Measurements from ENCODE around the gene POLR2H. TPM values are rescaled to one million over a fixed set of nuclear protein-coding genes. Genes with fewer than 3 reads are reported as not detected.

POLR2H gene
- total RNA-seq, 1 experiment from 2014 or later, result 156 TPM

- no peak for TF ChIP-seq POLR2AphosphoS5 (IDR thresholded peaks at IDR 0.05; ENCODE audit: low read depth, low read length)
- no peak for TF ChIP-seq CTCF (IDR thresholded peaks at IDR 0.05)
- no peak for TF ChIP-seq TCF7L2 (IDR thresholded peaks at IDR 0.05; ENCODE audit: low read depth, low read length)
- TF ChIP-seq REST (IDR thresholded peaks at IDR 0.05; ENCODE audit: insufficient read depth in 1 of 2, low read depth in 2 of 2, low read length in 1 of 2), result no peak
- TF ChIP-seq SIN3A (IDR thresholded peaks at IDR 0.05; ENCODE audit: borderline replicate concordance, insufficient read depth, low read depth, low read length), result no peak
- Histone ChIP-seq H3K9me3 (ENCODE audit: control insufficient read depth, insufficient read depth, low read depth, low read length) (no peaks in the 10 kb centered on the region), H3K4me1 (ENCODE audit: control insufficient read depth, insufficient read depth, low read length) (no peaks in the 10 kb centered on the region), H3K36me3 (ENCODE audit: control insufficient read depth, insufficient read depth, low read length) (no peaks in the 10 kb centered on the region), H3K4me3 (ENCODE audit: low read depth in 2 of 2, low read length in 2 of 2) (no peak overlapping the region), H3K27ac (ENCODE audit: low read length) (no peak overlapping the region), H3K27me3 (ENCODE audit: control insufficient read depth, insufficient read depth, low read length) (peaks cover 8% of the 10 kb centered on the region; the same call in 1 of the 2 replicates)
- CTCF ChIA-PET, result interaction anchor here (0.8 kb wide), 1 partner anchor 10 kb away, joined by 3 read pairs; no protein-coding TSS in a partner anchor
- no peak for ATAC-seq
- POLR2A ChIA-PET, result no interaction called here
- DNase-seq (ENCODE audit: low read depth, low spot score), result no peak
- intact Hi-C loops (cut with micrococcal nuclease; ENCODE audit: unreplicated experiment) (no loop called here), in situ Hi-C loops (cut with HindIII; ENCODE audit: low pct_unique_long_range_greater_than_20kb, low sequenced_read_pairs) (no loop called here)
- no TSS peak for BruUV-seq (replicated peaks)
These were observed 20.0 kb downstream of the POLR2H start for GRCh38 chr3:184381261-184382224.

- CTCF ChIA-PET, result no interaction called here
These were observed 21.0 kb downstream of the POLR2H start for GRCh38 chr3:184382326-184383032.

More at GRCh38 chr3:184382326-184383032, 21.0 kb downstream of the POLR2H start:
- ATAC-seq (no peak; the same call in 1 of the 2 replicates), DNase-seq (ENCODE audit: low read depth, low spot score) (no peak)
- POLR2A ChIA-PET, result no interaction called here
- no TSS peak for BruUV-seq (replicated peaks)
- in situ Hi-C loops (cut with HindIII; ENCODE audit: low pct_unique_long_range_greater_than_20kb, low sequenced_read_pairs), result no loop called here
- H3K36me3 ChIP-seq (ENCODE audit: control insufficient read depth, insufficient read depth, low read length), result no peaks in the 10 kb centered on the region
- no peaks in the 10 kb centered on the region for H3K4me1 ChIP-seq (ENCODE audit: control insufficient read depth, insufficient read depth, low read length)
- peaks cover 8% of the 10 kb centered on the region; the same call in 1 of the 2 replicates for H3K27me3 ChIP-seq (ENCODE audit: control insufficient read depth, insufficient read depth, low read length)
- H3K27ac ChIP-seq (ENCODE audit: low read length), result no peak overlapping the region
- H3K4me3 ChIP-seq (ENCODE audit: low read depth in 2 of 2, low read length in 2 of 2), result no peak overlapping the region
- H3K9me3 ChIP-seq (ENCODE audit: control insufficient read depth, insufficient read depth, low read depth, low read length), result no peaks in the 10 kb centered on the region
- intact Hi-C loops (cut with micrococcal nuclease; ENCODE audit: unreplicated experiment), result no loop called here
- no peak for TF ChIP-seq CTCF (IDR thresholded peaks at IDR 0.05)
- no peak for TF ChIP-seq POLR2AphosphoS5 (IDR thresholded peaks at IDR 0.05; ENCODE audit: low read depth, low read length)
- no peak for TF ChIP-seq SIN3A (IDR thresholded peaks at IDR 0.05; ENCODE audit: borderline replicate concordance, insufficient read depth, low read depth, low read length)
- TF ChIP-seq TCF7L2 (IDR thresholded peaks at IDR 0.05; ENCODE audit: low read depth, low read length), result no peak

Measured in Panc1 (cell line).